Panc1 (cell line): Measurements from ENCODE around the gene TLDC2. TPM values are rescaled to one million over a fixed set of nuclear protein-coding genes. Genes with fewer than 3 reads are reported as not detected.

ENCODE experiments used
- ATAC-seq: fragments of 200-7000 bp; cut with Tn5 transposase; 2 replicates; pipeline ENCODE4 v1.9.1; 2020; ENCODE audit warnings: mild to moderate bottlenecking, moderate library complexity
- BruUV-seq: library from RNA; stranded (reverse); fragments of 400-500 nt; replicated peaks from 2 replicates; lab custom pipeline; 2021; lab: Mats Ljungman, UMichigan
- CTCF ChIA-PET: fragments of 300-600 bp; sonication (Branson Sonifier 250); formaldehyde crosslinking; loops from one replicate; lab custom pipeline; 2022; ENCODE audit warnings: antibody characterized with exemption; lab: Charles Lee
- POLR2A ChIA-PET: fragments of 300-600 bp; sonication (Branson Sonifier 250); formaldehyde crosslinking; loops from one replicate; lab custom pipeline; 2022; ENCODE audit warnings: antibody characterized with exemption; lab: Charles Lee
- DNase-seq: peaks from one replicate; pipeline ENCODE4 v3.0.0-alpha.2; 2010; ENCODE audit warnings: low read depth, low spot score
- H3K27ac ChIP-seq: 2 replicates; pipeline ENCODE4 v1.5.1; 2011; ENCODE audit warnings: mild to moderate bottlenecking, low read length, inconsistent platforms
- H3K27me3 ChIP-seq: fragments of 200-500 bp; sonication (Bioruptor generic); 2 replicates; pipeline ENCODE4 v1.6.0; 2014; ENCODE audit warnings: low read length, inconsistent platforms; ENCODE audit not compliant: control insufficient read depth, insufficient read depth
- H3K36me3 ChIP-seq: fragments of 200-500 bp; sonication (Bioruptor generic); 2 replicates; pipeline ENCODE4 v1.5.1; 2014; ENCODE audit warnings: inconsistent platforms, mild to moderate bottlenecking, low read length, moderate library complexity; ENCODE audit not compliant: control insufficient read depth, insufficient read depth
- H3K4me1 ChIP-seq: 2 replicates; pipeline ENCODE4 v1.5.1; 2011; ENCODE audit warnings: inconsistent platforms, mild to moderate bottlenecking, low read length, moderate library complexity; ENCODE audit not compliant: control insufficient read depth, insufficient read depth
- H3K4me3 ChIP-seq, 2 experiments: 2 replicates each; pipeline ENCODE4 v1.5.1; 2011 to 2012; ENCODE audit warnings: low read depth in 2 of 2, low read length in 2 of 2, mild to moderate bottlenecking in 2 of 2, inconsistent platforms in 1 of 2, moderate library complexity in 1 of 2
- H3K9me3 ChIP-seq: fragments of 200-500 bp; sonication (Bioruptor generic); 2 replicates; pipeline ENCODE4 v1.5.1; 2014; ENCODE audit warnings: low read depth, mild to moderate bottlenecking, inconsistent platforms, low read length, moderate library complexity; ENCODE audit not compliant: control insufficient read depth, insufficient read depth
- POLR2AphosphoS5 ChIP-seq: IDR thresholded peaks from 2 replicates; pipeline ENCODE4 v1.6.1; 2012; ENCODE audit warnings: mild to moderate bottlenecking, low read depth, low read length, moderate library complexity
- SIN3A ChIP-seq: IDR thresholded peaks from 2 replicates; pipeline ENCODE4 v1.6.1; 2012; ENCODE audit warnings: low read depth, mild to moderate bottlenecking, low read length, moderate library complexity, borderline replicate concordance; ENCODE audit not compliant: insufficient read depth
- TCF7L2 ChIP-seq: IDR thresholded peaks from 2 replicates; pipeline ENCODE4 v1.6.1; 2011; ENCODE audit warnings: mild to moderate bottlenecking, low read depth, low read length, inconsistent platforms
- in situ Hi-C: cut with HindIII; loops from 2 replicates; pipeline ENCODE4 v1.10.0; 2016; ENCODE audit warnings: low sequenced_read_pairs, low pct_unique_long_range_greater_than_20kb
- intact Hi-C: fragments of 100-400 bp; cut with micrococcal nuclease; formaldehyde crosslinking; loops from one replicate; pipeline ENCODE4 v1.10.0; 2022; ENCODE audit not compliant: unreplicated experiment
- total RNA-seq: library from RNA; stranded (reverse); gene quantifications from one replicate; pipeline ENCODE4 v1.2.1, GENCODE V29; 2021; ENCODE audit not compliant: unreplicated experiment
- TF ChIP-seq, protein P1 (sequence below): fragments of 450-650 bp; IDR thresholded peaks from 2 replicates; pipeline ENCODE4 v1.5.1; 2017; ENCODE audit warnings: mild to moderate bottlenecking
- TF ChIP-seq, protein P2 (sequence below), 2 experiments: IDR thresholded peaks; 2 replicates each; pipeline ENCODE4 v1.6.1; 2011 to 2012; ENCODE audit warnings: low read depth in 2 of 2, control low read depth in 1 of 2, low read length in 1 of 2, mild to moderate bottlenecking in 1 of 2, moderate library complexity in 1 of 2; ENCODE audit not compliant: insufficient read depth in 1 of 2

TLDC2 gene
- total RNA-seq, 1 experiment from 2014 or later = not detected

DNA sequence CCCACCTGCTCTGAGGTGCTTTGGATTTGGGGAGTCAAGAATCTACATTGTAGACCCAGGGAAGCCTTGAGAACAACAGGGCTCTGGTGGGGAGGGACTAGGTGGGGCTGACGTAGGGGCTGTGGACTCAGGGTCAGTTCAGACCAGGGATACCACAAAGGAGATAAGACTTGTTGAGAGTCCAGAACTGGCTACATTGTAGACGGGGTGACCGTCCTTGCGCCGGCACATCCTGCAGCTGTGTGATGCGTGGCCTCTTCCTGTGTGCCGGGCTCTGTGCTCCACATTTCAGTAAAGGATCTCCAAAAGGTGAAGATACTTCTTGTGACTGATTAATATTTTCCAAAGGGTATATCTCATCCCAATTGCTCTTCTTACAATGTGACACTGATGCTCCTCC lies 9.8 kb upstream of the TLDC2 start:
- DNase-seq (no peak), ATAC-seq (no peak)
- H3K4me1 ChIP-seq = peaks cover 7% of the 10 kb centered on the region
- H3K36me3 ChIP-seq = no peaks in the 10 kb centered on the region
- no peaks in the 10 kb centered on the region for H3K27me3 ChIP-seq
- in situ Hi-C loops (no loop called here), intact Hi-C loops (no loop called here)
- POLR2A ChIA-PET = interaction anchor here (0.6 kb wide), 1 partner anchor 11 kb away, joined by 3 read pairs; no protein-coding TSS in a partner anchor
- H3K27ac ChIP-seq = no peak overlapping the region
- TF ChIP-seq POLR2AphosphoS5 = no peak
- TF ChIP-seq, protein P1, sequence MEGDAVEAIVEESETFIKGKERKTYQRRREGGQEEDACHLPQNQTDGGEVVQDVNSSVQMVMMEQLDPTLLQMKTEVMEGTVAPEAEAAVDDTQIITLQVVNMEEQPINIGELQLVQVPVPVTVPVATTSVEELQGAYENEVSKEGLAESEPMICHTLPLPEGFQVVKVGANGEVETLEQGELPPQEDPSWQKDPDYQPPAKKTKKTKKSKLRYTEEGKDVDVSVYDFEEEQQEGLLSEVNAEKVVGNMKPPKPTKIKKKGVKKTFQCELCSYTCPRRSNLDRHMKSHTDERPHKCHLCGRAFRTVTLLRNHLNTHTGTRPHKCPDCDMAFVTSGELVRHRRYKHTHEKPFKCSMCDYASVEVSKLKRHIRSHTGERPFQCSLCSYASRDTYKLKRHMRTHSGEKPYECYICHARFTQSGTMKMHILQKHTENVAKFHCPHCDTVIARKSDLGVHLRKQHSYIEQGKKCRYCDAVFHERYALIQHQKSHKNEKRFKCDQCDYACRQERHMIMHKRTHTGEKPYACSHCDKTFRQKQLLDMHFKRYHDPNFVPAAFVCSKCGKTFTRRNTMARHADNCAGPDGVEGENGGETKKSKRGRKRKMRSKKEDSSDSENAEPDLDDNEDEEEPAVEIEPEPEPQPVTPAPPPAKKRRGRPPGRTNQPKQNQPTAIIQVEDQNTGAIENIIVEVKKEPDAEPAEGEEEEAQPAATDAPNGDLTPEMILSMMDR = no peak
- no peak for TF ChIP-seq TCF7L2
- TF ChIP-seq SIN3A = no peak
- TF ChIP-seq, protein P2, sequence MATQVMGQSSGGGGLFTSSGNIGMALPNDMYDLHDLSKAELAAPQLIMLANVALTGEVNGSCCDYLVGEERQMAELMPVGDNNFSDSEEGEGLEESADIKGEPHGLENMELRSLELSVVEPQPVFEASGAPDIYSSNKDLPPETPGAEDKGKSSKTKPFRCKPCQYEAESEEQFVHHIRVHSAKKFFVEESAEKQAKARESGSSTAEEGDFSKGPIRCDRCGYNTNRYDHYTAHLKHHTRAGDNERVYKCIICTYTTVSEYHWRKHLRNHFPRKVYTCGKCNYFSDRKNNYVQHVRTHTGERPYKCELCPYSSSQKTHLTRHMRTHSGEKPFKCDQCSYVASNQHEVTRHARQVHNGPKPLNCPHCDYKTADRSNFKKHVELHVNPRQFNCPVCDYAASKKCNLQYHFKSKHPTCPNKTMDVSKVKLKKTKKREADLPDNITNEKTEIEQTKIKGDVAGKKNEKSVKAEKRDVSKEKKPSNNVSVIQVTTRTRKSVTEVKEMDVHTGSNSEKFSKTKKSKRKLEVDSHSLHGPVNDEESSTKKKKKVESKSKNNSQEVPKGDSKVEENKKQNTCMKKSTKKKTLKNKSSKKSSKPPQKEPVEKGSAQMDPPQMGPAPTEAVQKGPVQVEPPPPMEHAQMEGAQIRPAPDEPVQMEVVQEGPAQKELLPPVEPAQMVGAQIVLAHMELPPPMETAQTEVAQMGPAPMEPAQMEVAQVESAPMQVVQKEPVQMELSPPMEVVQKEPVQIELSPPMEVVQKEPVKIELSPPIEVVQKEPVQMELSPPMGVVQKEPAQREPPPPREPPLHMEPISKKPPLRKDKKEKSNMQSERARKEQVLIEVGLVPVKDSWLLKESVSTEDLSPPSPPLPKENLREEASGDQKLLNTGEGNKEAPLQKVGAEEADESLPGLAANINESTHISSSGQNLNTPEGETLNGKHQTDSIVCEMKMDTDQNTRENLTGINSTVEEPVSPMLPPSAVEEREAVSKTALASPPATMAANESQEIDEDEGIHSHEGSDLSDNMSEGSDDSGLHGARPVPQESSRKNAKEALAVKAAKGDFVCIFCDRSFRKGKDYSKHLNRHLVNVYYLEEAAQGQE (IDR thresholded peaks at IDR 0.05; ENCODE audit: insufficient read depth in 1 of 2, low read depth in 2 of 2, low read length in 1 of 2) = no peak
- no TSS peak for BruUV-seq
- CTCF ChIA-PET = no interaction called here
- no peak overlapping the region for H3K4me3 ChIP-seq
- H3K9me3 ChIP-seq = no peaks in the 10 kb centered on the region

- no peaks in the 10 kb centered on the region for H3K27me3 ChIP-seq
- no peaks in the 10 kb centered on the region for H3K9me3 ChIP-seq
- TF ChIP-seq POLR2AphosphoS5 = no peak
- TF ChIP-seq SIN3A = no peak
- TF ChIP-seq, protein P2 (IDR thresholded peaks at IDR 0.05; ENCODE audit: insufficient read depth in 1 of 2, low read depth in 2 of 2, low read length in 1 of 2) = no peak
- TF ChIP-seq, protein P1 = no peak
- no peak for TF ChIP-seq TCF7L2
- intact Hi-C loops (no loop called here), in situ Hi-C loops (no loop called here)
- no peaks in the 10 kb centered on the region; the same call in 1 of the 2 replicates for H3K4me1 ChIP-seq
- H3K4me3 ChIP-seq = no peak overlapping the region
- no peak overlapping the region for H3K27ac ChIP-seq
- H3K36me3 ChIP-seq = no peaks in the 10 kb centered on the region
- no peak for ATAC-seq
- POLR2A ChIA-PET = interaction anchor here (0.6 kb wide), 2 partner anchors 11 to 52 kb away, joined by 3 to 28 read pairs; no protein-coding TSS in a partner anchor
- CTCF ChIA-PET = no interaction called here
- no peak for DNase-seq
- no TSS peak for BruUV-seq
Observed at GRCh38 chr20:36866681-36867495, 9.1 kb upstream of the TLDC2 start.
